GM19467 (cell line): Measurements from ENCODE around the gene SENP2.
"Not testable (repeated sequence)": the region's sequence is repeated elsewhere in the genome, so short reads cannot be mapped to it uniquely, and the experiment has no call there.

Experiments used
- ATAC-seq: cut with Tn5 transposase; IDR thresholded peaks from one replicate; pipeline ENCODE4 v1.9.1; 2021; ENCODE audit warnings: mild to moderate bottlenecking, moderate library complexity; ENCODE audit not compliant: unreplicated experiment

Gene SENP2

GRCh38 chr3:185585518-185585858 lies 607 bp upstream of the SENP2 start:
- no peak for ATAC-seq

- ATAC-seq, result no peak
These were observed 568 bp downstream of the SENP2 start for GRCh38 chr3:185586686-185587039.

- no peak for ATAC-seq
These were observed 8.0 kb downstream of the SENP2 start for GRCh38 chr3:185594073-185594472.

- ATAC-seq, result no peak
These were observed 9.4 kb downstream of the SENP2 start for GRCh38 chr3:185595526-185595925.

GRCh38 chr3:185605566-185605965 lies 19.5 kb downstream of the SENP2 start:
- no peak for ATAC-seq

- ATAC-seq, result no peak
These were observed 20.1 kb downstream of the SENP2 start for GRCh38 chr3:185606196-185606595.

GRCh38 chr3:185613016-185613415 lies 26.9 kb downstream of the SENP2 start:
- no peak for ATAC-seq

- ATAC-seq, result no peak
These were observed 38.0 kb downstream of the SENP2 start for GRCh38 chr3:185623939-185624665.

- no peak for ATAC-seq
These were observed 39.7 kb downstream of the SENP2 start for GRCh38 chr3:185625784-185626183.

GRCh38 chr3:185629554-185630181 lies 43.6 kb downstream of the SENP2 start:
- no peak for ATAC-seq

- no peak for ATAC-seq
These were observed 44.1 kb downstream of the SENP2 start for GRCh38 chr3:185630182-185630622.

- no peak for ATAC-seq
These were observed 45.0 kb downstream of the SENP2 start for GRCh38 chr3:185631108-185631507.

- ATAC-seq, result no peak
These were observed 45.6 kb downstream of the SENP2 start for GRCh38 chr3:185631508-185632206.

- ATAC-seq, result no peak
These were observed 46.9 kb downstream of the SENP2 start for GRCh38 chr3:185632996-185633395.

- ATAC-seq, result no peak
These were observed 51.3 kb downstream of the SENP2 start for GRCh38 chr3:185637388-185637787.

GRCh38 chr3:185638651-185639050 lies 52.6 kb downstream of the SENP2 start:
- not testable (repeated sequence) for ATAC-seq

- no peak for ATAC-seq
These were observed 53.6 kb downstream of the SENP2 start for GRCh38 chr3:185639632-185640206.

- ATAC-seq, result no peak
These were observed 54.2 kb downstream of the SENP2 start for GRCh38 chr3:185640308-185640707.

GRCh38 chr3:185645191-185645590 lies 59.1 kb downstream of the SENP2 start:
- ATAC-seq, result not testable (repeated sequence)

GRCh38 chr3:185645596-185646381 lies 59.7 kb downstream of the SENP2 start:
- no peak for ATAC-seq
